Nephron (organoid): ENCODE measurements around the gene PRR36.

Experiments used
- H3K27ac Mint-ChIP-seq, 3 experiments: 2 replicates each; pipeline ENCODE4 v1.8.0; 2020; ENCODE audit warnings: mixed read lengths in 3 of 3, mild to moderate bottlenecking in 2 of 3, moderate library complexity in 1 of 3
- H3K27me3 Mint-ChIP-seq: 2 replicates; pipeline ENCODE4 v1.8.0; 2021; ENCODE audit warnings: low read depth, mild to moderate bottlenecking, moderate library complexity, mixed read lengths
- H3K36me3 Mint-ChIP-seq: 2 replicates; pipeline ENCODE4 v1.8.0; 2020; ENCODE audit warnings: low read depth, mixed read lengths
- H3K4me1 Mint-ChIP-seq: 2 replicates; pipeline ENCODE4 v1.8.0; 2020; ENCODE audit warnings: mixed read lengths
- H3K4me3 Mint-ChIP-seq, 3 experiments: 2 replicates each; pipeline ENCODE4 v1.8.0; 2020; ENCODE audit warnings: mild to moderate bottlenecking in 3 of 3, mixed read lengths in 3 of 3, moderate library complexity in 2 of 3
- H3K9me3 Mint-ChIP-seq: 2 replicates; pipeline ENCODE4 v1.8.0; 2020; ENCODE audit warnings: mixed read lengths
- CTCF ChIP-seq, 3 experiments: fragments of 200-600 bp; sonication (generic); IDR thresholded peaks; one replicate each; pipeline ENCODE4 v1.5.0; 2021; ENCODE audit warnings: antibody characterized with exemption in 3 of 3; ENCODE audit not compliant: unreplicated experiment in 3 of 3

The PRR36 gene

GRCh38 chr19:7872306-7873204 is 1.6 kb downstream of the PRR36 start:
- no peaks in the 10 kb centered on the region for H3K9me3 Mint-ChIP-seq
- H3K27me3 Mint-ChIP-seq = peaks cover 51% of the 10 kb centered on the region
- no peak for TF ChIP-seq CTCF (IDR thresholded peaks at IDR 0.05; ENCODE audit: unreplicated experiment in 3 of 3)
- H3K36me3 Mint-ChIP-seq = no peaks in the 10 kb centered on the region
- H3K4me1 Mint-ChIP-seq = peaks cover 16% of the 10 kb centered on the region
- peak overlapping the region; percentile 80 to 84 (median 80) for H3K4me3 Mint-ChIP-seq
- H3K27ac Mint-ChIP-seq = peak overlapping the region; percentile 91 to 99 (median 98)

DNA sequence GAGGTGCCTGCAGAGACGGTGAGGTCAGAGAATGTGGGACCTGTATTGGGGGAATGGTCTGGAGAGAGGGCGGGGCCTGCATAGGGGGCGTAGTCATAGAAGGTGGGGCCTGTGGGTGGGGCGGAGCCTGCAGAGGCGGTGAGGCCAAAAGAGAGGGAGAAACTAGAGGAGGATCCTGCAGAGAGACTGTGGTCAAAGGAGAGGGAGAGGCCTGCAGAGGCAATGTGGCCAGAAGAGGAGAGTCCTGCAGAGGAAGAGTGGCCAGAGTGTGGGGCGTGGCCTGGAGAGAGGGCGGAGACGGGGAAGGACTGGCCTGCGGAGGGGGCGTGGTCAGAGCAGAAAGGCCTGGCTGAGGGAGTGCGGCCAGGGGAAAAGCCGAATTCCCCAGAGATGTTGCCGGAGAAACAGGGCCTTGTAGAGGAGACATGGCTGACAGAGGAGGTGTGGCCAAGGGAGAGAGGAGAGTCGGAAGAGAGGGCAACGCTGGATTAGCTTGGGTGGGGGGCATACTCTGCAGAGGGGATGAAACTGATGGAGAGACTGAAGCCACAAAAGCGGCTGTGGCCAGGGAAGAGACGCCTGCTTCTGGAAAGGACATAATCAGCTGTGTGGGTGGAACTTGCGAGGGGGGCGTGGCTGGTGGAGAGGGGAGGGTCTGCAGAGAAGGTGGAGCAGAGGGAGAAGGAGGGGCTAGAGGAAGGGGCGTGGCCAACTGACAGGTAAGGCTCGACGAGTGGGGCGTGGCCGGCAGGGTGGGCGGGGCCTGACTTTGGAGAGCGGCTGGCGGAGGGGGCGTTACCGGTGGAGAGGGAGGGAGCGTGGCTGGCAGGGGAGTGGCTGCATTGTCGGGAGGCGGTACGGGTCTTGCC is 2.5 kb downstream of the PRR36 start:
- Mint-ChIP-seq H3K4me3 (peak overlapping the region; percentile 80 to 84 (median 80)), H3K27ac (peak overlapping the region; percentile 91 to 99 (median 98)), H3K27me3 (peaks cover 58% of the 10 kb centered on the region), H3K9me3 (no peaks in the 10 kb centered on the region), H3K36me3 (no peaks in the 10 kb centered on the region), H3K4me1 (peaks cover 12% of the 10 kb centered on the region)
- TF ChIP-seq CTCF (IDR thresholded peaks at IDR 0.05; ENCODE audit: unreplicated experiment in 3 of 3) = no peak

GRCh38 chr19:7870571-7871436 is 3.4 kb downstream of the PRR36 start:
- Mint-ChIP-seq H3K4me3 (peak overlapping the region; percentile 80 to 84 (median 80)), H3K27ac (peak overlapping the region; percentile 91 to 99 (median 98)), H3K36me3 (no peaks in the 10 kb centered on the region), H3K9me3 (no peaks in the 10 kb centered on the region), H3K4me1 (peaks cover 12% of the 10 kb centered on the region), H3K27me3 (peaks cover 59% of the 10 kb centered on the region)
- no peak for TF ChIP-seq CTCF (IDR thresholded peaks at IDR 0.05; ENCODE audit: unreplicated experiment in 3 of 3)

GRCh38 chr19:7869910-7870511 is 4.2 kb downstream of the PRR36 start:
- peaks cover 12% of the 10 kb centered on the region for H3K4me1 Mint-ChIP-seq
- H3K27ac Mint-ChIP-seq = peak overlapping the region; percentile 52 to 91 (median 65)
- no peaks in the 10 kb centered on the region for H3K36me3 Mint-ChIP-seq
- no peak for TF ChIP-seq CTCF (IDR thresholded peaks at IDR 0.05; ENCODE audit: unreplicated experiment in 3 of 3)
- H3K4me3 Mint-ChIP-seq = peak overlapping the region; percentile 74 to 83 (median 80)
- peaks cover 59% of the 10 kb centered on the region for H3K27me3 Mint-ChIP-seq
- no peaks in the 10 kb centered on the region for H3K9me3 Mint-ChIP-seq

- Mint-ChIP-seq H3K4me3 (peak overlapping the region in 2 of 3 experiments; percentile 57 to 69), H3K4me1 (peaks cover 12% of the 10 kb centered on the region), H3K27me3 (peaks cover 59% of the 10 kb centered on the region), H3K27ac (no peak overlapping the region), H3K36me3 (no peaks in the 10 kb centered on the region), H3K9me3 (no peaks in the 10 kb centered on the region)
- peak; percentile 15 to 53 (median 22) for TF ChIP-seq CTCF (IDR thresholded peaks at IDR 0.05; ENCODE audit: unreplicated experiment in 3 of 3)
Measured at GRCh38 chr19:7869453-7869909, 4.7 kb downstream of the PRR36 start.
